HepG2 (cell line): ENCODE results near the gene INTS6. TPM values are rescaled to one million over a fixed set of nuclear protein-coding genes. Genes with fewer than 3 reads are reported as not detected.

Experiments used
- ATAD3A ChIP-seq: sonication (generic); formaldehyde crosslinking; IDR thresholded peaks from 2 replicates; pipeline ENCODE4 v1.4.0; 2020; ENCODE audit warnings: missing genetic modification reagents
- BCL6 ChIP-seq: IDR thresholded peaks from 2 replicates; pipeline ENCODE4 v1.6.1; 2016; ENCODE audit warnings: missing genetic modification reagents, missing compliant biosample characterization
- ETV6 ChIP-seq: sonication (generic); formaldehyde crosslinking; conservative IDR thresholded peaks from 2 replicates; pipeline ENCODE4 v1.4.0; 2020; ENCODE audit warnings: missing genetic modification reagents
- EZH2 ChIP-seq: conservative IDR thresholded peaks from 2 replicates; pipeline ENCODE4 v1.6.1; 2012; ENCODE audit warnings: mild to moderate bottlenecking, low read depth, low read length, moderate library complexity
- FOXO1 ChIP-seq: sonication (generic); formaldehyde crosslinking; IDR thresholded peaks from 2 replicates; pipeline ENCODE4 v1.4.0; 2020; ENCODE audit warnings: missing genetic modification reagents
- JUNB ChIP-seq: sonication (generic); formaldehyde crosslinking; IDR thresholded peaks from 2 replicates; pipeline ENCODE4 v1.8.0; 2022; ENCODE audit warnings: missing genetic modification reagents, mild to moderate bottlenecking, borderline replicate concordance
- MEIS1 ChIP-seq: sonication (generic); formaldehyde crosslinking; IDR thresholded peaks from 2 replicates; pipeline ENCODE4 v1.9.0; 2021; ENCODE audit warnings: mild to moderate bottlenecking, missing genetic modification reagents, moderate library complexity, borderline replicate concordance
- MEIS2 ChIP-seq: sonication (generic); formaldehyde crosslinking; IDR thresholded peaks from 2 replicates; pipeline ENCODE4 v1.9.0; 2021; ENCODE audit warnings: mild to moderate bottlenecking, missing genetic modification reagents
- MXD4 ChIP-seq: IDR thresholded peaks from 2 replicates; pipeline ENCODE4 v1.6.1; 2016; ENCODE audit warnings: mild to moderate bottlenecking, missing biosample characterization, missing genetic modification reagents
- NCOA5 ChIP-seq: sonication (generic); formaldehyde crosslinking; IDR thresholded peaks from 2 replicates; pipeline ENCODE4 v1.4.0; 2020; ENCODE audit warnings: missing genetic modification reagents
- NFYB ChIP-seq: sonication (generic); formaldehyde crosslinking; IDR thresholded peaks from 2 replicates; pipeline ENCODE4 v1.4.0; 2020; ENCODE audit warnings: missing genetic modification reagents
- POLR2G ChIP-seq: fragments of 200-400 bp; formaldehyde crosslinking; IDR thresholded peaks from 2 replicates; pipeline ENCODE4 v1.6.1; 2018; ENCODE audit warnings: mild to moderate bottlenecking, low read depth, low read length, moderate library complexity
- RAD51 ChIP-seq: fragments of 450-650 bp; IDR thresholded peaks from 2 replicates; pipeline ENCODE4 v1.6.1; 2016; ENCODE audit warnings: borderline replicate concordance
- SAP130 ChIP-seq: IDR thresholded peaks from 2 replicates; pipeline ENCODE4 v1.6.1; 2016; ENCODE audit warnings: low read depth
- SP140L ChIP-seq: sonication (generic); formaldehyde crosslinking; IDR thresholded peaks from 2 replicates; pipeline ENCODE4 v1.4.0; 2020; ENCODE audit warnings: missing genetic modification reagents, borderline replicate concordance
- SP5 ChIP-seq: IDR thresholded peaks from 2 replicates; pipeline ENCODE4 v1.6.1; 2016; ENCODE audit warnings: low read depth, borderline replicate concordance
- ZFP36L1 ChIP-seq: sonication (generic); formaldehyde crosslinking; IDR thresholded peaks from 2 replicates; pipeline ENCODE4 v1.8.0; 2022; ENCODE audit warnings: mild to moderate bottlenecking, missing genetic modification reagents, moderate library complexity
- ZNF180 ChIP-seq: sonication (generic); formaldehyde crosslinking; IDR thresholded peaks from 2 replicates; pipeline ENCODE4 v1.4.0; 2020; ENCODE audit warnings: low read depth, missing genetic modification reagents, borderline replicate concordance
- ZNF253 ChIP-seq: sonication (generic); formaldehyde crosslinking; IDR thresholded peaks from 2 replicates; pipeline ENCODE4 v1.8.0; 2022; ENCODE audit warnings: mild to moderate bottlenecking, missing genetic modification reagents, borderline replicate concordance
- ZNF556 ChIP-seq: sonication (generic); formaldehyde crosslinking; IDR thresholded peaks from 2 replicates; pipeline ENCODE4 v1.4.0; 2020; ENCODE audit warnings: mild to moderate bottlenecking, missing genetic modification reagents, borderline replicate concordance
- polyA plus RNA-seq, 8 experiments: library from polyadenylated mRNA; depleted of rRNA in 3 of 8; stranded (reverse) in 7 of 8; unstranded in 1 of 8; fragments of >200 nt; fragmentation: Illumina TruSeq in 4 of 8; extraction: Trizol in 4 of 8; gene quantifications; 2 replicates each; pipeline versions ENCODE4 v1.2.1 to v1.2.3, GENCODE V29; 2011 to 2016; ENCODE audit warnings: low read depth in 4 of 8, missing spikeins in 1 of 8, mixed read lengths in 1 of 8; ENCODE audit not compliant: insufficient read depth in 1 of 8
- total RNA-seq, 5 experiments: library from RNA; depleted of rRNA; stranded (reverse); fragments of >200 nt; fragmentation: Illumina TruSeq; extraction: Trizol; gene quantifications; 2 replicates each; pipeline ENCODE4 v1.2.3, GENCODE V29; 2016; ENCODE audit warnings: low read depth in 1 of 5
- TF ChIP-seq, protein P1 (sequence below): IDR thresholded peaks from 2 replicates; pipeline ENCODE4 v1.6.1; 2016; ENCODE audit warnings: missing genetic modification reagents, missing compliant biosample characterization
- TF ChIP-seq, protein P2 (sequence below): sonication (generic); formaldehyde crosslinking; IDR thresholded peaks from 2 replicates; pipeline ENCODE4 v1.8.0; 2022; ENCODE audit warnings: mild to moderate bottlenecking, missing genetic modification reagents, borderline replicate concordance
- TF ChIP-seq, protein P3 (sequence below): sonication (generic); formaldehyde crosslinking; IDR thresholded peaks from 2 replicates; pipeline ENCODE4 v1.4.0; 2020; ENCODE audit warnings: missing genetic modification reagents, mild to moderate bottlenecking, borderline replicate concordance
- TF ChIP-seq, protein P4 (sequence below): fragments of 450-650 bp; IDR thresholded peaks from 2 replicates; pipeline ENCODE4 v1.6.1; 2016
- TF ChIP-seq, protein P5 (sequence below): sonication (generic); formaldehyde crosslinking; IDR thresholded peaks from 2 replicates; pipeline ENCODE4 v1.5.1; 2020; ENCODE audit warnings: mild to moderate bottlenecking, missing genetic modification reagents, moderate library complexity

Gene INTS6
- total and polyA plus RNA-seq, 2 of the 13 experiments (the other 11 are each of a cell fraction or from before 2014, with no cell fraction given), result 27.9 to 38.4 TPM

DNA sequence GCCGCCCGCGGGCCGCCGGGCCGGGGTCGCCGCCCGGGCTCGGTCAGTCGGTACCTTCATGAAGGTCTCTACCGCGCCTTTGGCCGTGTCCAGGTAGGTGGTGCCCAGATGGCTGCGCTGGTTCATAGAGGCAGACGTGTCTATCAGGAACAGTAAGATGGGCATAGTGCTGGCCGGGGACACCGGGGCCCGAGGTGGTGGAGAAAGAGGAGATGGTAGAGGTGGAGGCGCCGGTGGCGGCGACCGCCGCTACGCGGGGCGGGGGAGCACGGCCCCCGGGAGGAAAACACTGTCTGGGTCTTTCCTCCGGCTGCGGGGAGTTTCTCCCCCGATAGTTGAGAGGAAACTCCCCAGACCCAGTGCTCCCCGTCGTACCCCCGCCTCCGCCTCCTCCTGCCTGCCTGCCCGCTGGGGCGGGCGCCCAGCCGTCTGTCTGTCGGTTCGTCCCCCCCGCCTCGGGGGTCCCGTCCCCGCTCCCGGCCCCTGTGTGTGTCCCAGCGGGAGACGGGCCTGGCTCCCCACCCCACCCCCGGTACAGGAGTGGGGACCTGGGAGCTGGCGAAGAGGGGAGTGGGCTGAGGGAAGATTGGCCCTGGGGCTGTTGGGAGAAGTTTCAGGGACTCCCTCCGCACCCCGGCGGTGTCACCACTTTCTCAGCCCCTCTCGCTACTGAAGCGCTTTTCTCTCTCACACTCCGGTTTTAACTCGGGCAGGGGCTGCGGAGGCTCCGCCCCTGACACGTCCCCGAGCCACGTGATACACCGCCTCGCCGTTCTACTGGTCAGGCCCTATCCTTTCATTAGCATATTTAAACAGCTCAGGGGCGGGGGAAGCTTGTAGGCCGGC is at the start of gene INTS6 (continued):
- TF ChIP-seq ZNF556 (peak; percentile 38; the same call in 1 of the 2 replicates), POLR2G (peak; percentile 100), MEIS2 (CRISPR knock-in tag) (peak; percentile 15; the same call in 1 of the 2 replicates), EZH2 (no peak), NCOA5 (CRISPR knock-in tag) (no peak), JUNB (CRISPR knock-in tag) (no peak), FOXO1 (CRISPR knock-in tag) (peak; percentile 36; the same call in 1 of the 2 replicates), SP140L (no peak), MXD4 (CRISPR knock-in tag) (no peak), ETV6 (CRISPR knock-in tag) (no peak; the same call in 1 of the 2 replicates), ZFP36L1 (CRISPR knock-in tag) (no peak), ZNF253 (CRISPR knock-in tag) (0 out of 2 replicates have a peak, but pooled peaks have one; percentile 55), MEIS1 (CRISPR knock-in tag) (no peak), ZNF180 (CRISPR knock-in tag) (0 out of 2 replicates have a peak, but pooled peaks have one; percentile 76), RAD51 (peak; percentile 91), SP5 (no peak), SAP130 (CRISPR knock-in tag) (peak; percentile 68), BCL6 (CRISPR knock-in tag) (peak; percentile 33; the same call in 1 of the 2 replicates), ATAD3A (CRISPR knock-in tag) (no peak), NFYB (peak; percentile 83)
- TF ChIP-seq, protein P1, sequence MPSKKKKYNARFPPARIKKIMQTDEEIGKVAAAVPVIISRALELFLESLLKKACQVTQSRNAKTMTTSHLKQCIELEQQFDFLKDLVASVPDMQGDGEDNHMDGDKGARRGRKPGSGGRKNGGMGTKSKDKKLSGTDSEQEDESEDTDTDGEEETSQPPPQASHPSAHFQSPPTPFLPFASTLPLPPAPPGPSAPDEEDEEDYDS (CRISPR knock-in tag), result peak; percentile 100
- TF ChIP-seq, protein P2, sequence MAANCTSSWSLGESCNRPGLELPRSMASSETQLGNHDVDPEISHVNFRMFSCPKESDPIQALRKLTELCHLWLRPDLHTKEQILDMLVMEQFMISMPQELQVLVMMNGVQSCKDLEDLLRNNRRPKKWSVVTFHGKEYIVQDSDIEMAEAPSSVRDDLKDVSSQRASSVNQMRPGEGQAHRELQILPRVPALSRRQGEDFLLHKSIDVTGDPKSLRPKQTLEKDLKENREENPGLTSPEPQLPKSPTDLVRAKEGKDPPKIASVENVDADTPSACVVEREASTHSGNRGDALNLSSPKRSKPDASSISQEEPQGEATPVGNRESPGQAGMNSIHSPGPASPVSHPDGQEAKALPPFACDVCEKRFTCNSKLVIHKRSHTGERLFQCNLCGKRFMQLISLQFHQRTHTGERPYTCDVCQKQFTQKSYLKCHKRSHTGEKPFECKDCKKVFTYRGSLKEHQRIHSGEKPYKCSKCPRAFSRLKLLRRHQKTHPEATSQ (CRISPR knock-in tag), result peak; percentile 93
- TF ChIP-seq, protein P3, sequence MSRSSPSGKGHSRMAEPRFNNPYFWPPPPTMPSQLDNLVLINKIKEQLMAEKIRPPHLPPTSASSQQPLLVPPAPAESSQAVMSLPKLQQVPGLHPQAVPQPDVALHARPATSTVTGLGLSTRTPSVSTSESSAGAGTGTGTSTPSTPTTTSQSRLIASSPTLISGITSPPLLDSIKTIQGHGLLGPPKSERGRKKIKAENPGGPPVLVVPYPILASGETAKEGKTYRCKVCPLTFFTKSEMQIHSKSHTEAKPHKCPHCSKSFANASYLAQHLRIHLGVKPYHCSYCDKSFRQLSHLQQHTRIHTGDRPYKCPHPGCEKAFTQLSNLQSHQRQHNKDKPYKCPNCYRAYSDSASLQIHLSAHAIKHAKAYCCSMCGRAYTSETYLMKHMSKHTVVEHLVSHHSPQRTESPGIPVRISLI (CRISPR knock-in tag), result peak; percentile 25; the same call in 1 of the 2 replicates
- TF ChIP-seq, protein P4, sequence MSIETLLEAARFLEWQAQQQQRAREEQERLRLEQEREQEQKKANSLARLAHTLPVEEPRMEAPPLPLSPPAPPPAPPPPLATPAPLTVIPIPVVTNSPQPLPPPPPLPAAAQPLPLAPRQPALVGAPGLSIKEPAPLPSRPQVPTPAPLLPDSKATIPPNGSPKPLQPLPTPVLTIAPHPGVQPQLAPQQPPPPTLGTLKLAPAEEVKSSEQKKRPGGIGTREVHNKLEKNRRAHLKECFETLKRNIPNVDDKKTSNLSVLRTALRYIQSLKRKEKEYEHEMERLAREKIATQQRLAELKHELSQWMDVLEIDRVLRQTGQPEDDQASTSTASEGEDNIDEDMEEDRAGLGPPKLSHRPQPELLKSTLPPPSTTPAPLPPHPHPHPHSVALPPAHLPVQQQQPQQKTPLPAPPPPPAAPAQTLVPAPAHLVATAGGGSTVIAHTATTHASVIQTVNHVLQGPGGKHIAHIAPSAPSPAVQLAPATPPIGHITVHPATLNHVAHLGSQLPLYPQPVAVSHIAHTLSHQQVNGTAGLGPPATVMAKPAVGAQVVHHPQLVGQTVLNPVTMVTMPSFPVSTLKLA, result 0 out of 2 replicates have a peak, but pooled peaks have one; percentile 32
- TF ChIP-seq, protein P5, sequence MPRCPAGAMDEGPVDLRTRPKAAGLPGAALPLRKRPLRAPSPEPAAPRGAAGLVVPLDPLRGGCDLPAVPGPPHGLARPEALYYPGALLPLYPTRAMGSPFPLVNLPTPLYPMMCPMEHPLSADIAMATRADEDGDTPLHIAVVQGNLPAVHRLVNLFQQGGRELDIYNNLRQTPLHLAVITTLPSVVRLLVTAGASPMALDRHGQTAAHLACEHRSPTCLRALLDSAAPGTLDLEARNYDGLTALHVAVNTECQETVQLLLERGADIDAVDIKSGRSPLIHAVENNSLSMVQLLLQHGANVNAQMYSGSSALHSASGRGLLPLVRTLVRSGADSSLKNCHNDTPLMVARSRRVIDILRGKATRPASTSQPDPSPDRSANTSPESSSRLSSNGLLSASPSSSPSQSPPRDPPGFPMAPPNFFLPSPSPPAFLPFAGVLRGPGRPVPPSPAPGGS (CRISPR knock-in tag), result peak; percentile 70; the same call in 1 of the 2 replicates
